Activated naive CD8-positive, alpha-beta T cell treated with anti-CD3 and anti-CD28 coated beads, Interleukin-2, amount 50 U/mL, for 16 hours (primary cell): Measurements from ENCODE around the gene RNF169.
A peak's percentile ranks its signal among the peaks of the same experiment; 100 is the strongest.
"Not testable (repeated sequence)": the region's sequence is repeated elsewhere in the genome, so short reads cannot be mapped to it uniquely, and the experiment has no call there.

Experiments
- DNase-seq: peaks from one replicate; pipeline ENCODE4 v3.0.0-alpha.2; 2020; ENCODE audit warnings: low read depth, low spot score

The RNF169 gene

GRCh38 chr11:74726547-74727182 is 22.0 kb upstream of the RNF169 start:
- DNase-seq: peak; percentile 29

- DNase-seq: no peak
Observed at GRCh38 chr11:74729397-74729796, 19.3 kb upstream of the RNF169 start.

- no peak for DNase-seq
Observed at GRCh38 chr11:74730571-74731260, 17.9 kb upstream of the RNF169 start.

- no peak for DNase-seq
Observed at GRCh38 chr11:74731301-74732094, 17.2 kb upstream of the RNF169 start, which contains the start of gene CHRDL2. Gene CHRDL2, minus strand, starts transcription at chr11:74731426. Its CDS starts 538 bp downstream, at chr11:74730888.

- DNase-seq: no peak
Observed at GRCh38 chr11:74734559-74734925, 14.1 kb upstream of the RNF169 start.

GRCh38 chr11:74735365-74735928 is 13.2 kb upstream of the RNF169 start:
- no peak for DNase-seq

- no peak for DNase-seq
Observed at GRCh38 chr11:74736031-74736430, 12.6 kb upstream of the RNF169 start.

- DNase-seq: no peak
Observed at GRCh38 chr11:74739546-74740270, 8.9 kb upstream of the RNF169 start.

GRCh38 chr11:74742070-74742469 is 6.6 kb upstream of the RNF169 start:
- no peak for DNase-seq

- DNase-seq: no peak
Observed at GRCh38 chr11:74743640-74744039, 5.0 kb upstream of the RNF169 start.

GRCh38 chr11:74744277-74744676 is 4.4 kb upstream of the RNF169 start:
- DNase-seq: no peak

- no peak for DNase-seq
Observed at GRCh38 chr11:74746868-74747267, 1.8 kb upstream of the RNF169 start.

- no peak for DNase-seq
Observed at GRCh38 chr11:74749127-74749964, 697 bp downstream of the RNF169 start.

- DNase-seq: no peak
Observed at GRCh38 chr11:74749965-74750296, 1.3 kb downstream of the RNF169 start.

- not testable (repeated sequence) for DNase-seq
Observed at GRCh38 chr11:74750598-74750997, 1.9 kb downstream of the RNF169 start.

- DNase-seq: no peak
Observed at GRCh38 chr11:74751303-74751702, 2.7 kb downstream of the RNF169 start.

- DNase-seq: no peak
Observed at GRCh38 chr11:74754507-74755252, 6.0 kb downstream of the RNF169 start.

GRCh38 chr11:74755395-74755995 is 6.8 kb downstream of the RNF169 start:
- no peak for DNase-seq

GRCh38 chr11:74756571-74756970 is 7.9 kb downstream of the RNF169 start:
- no peak for DNase-seq

GRCh38 chr11:74766905-74767304 is 18.3 kb downstream of the RNF169 start:
- DNase-seq: no peak
